A549 (cell line): Measurements from ENCODE around the gene NFATC3.

Source experiments
- JUN ChIP-seq, 2 experiments: fragments of >200 bp; sonication (Bioruptor Twin); formaldehyde crosslinking; IDR thresholded peaks; 2 replicates in 1 of 2; 3 replicates in 1 of 2; pipeline ENCODE4 v1.6.1; 2016 to 2017
- KDM1A ChIP-seq: fragments of 200-600 bp; sonication (generic); IDR thresholded peaks from 2 replicates; pipeline ENCODE4 v1.6.1; 2016; ENCODE audit warnings: low read depth, mild to moderate bottlenecking
- TF ChIP-seq, protein P1 (sequence below): fragments of >200 bp; sonication (Bioruptor Twin); formaldehyde crosslinking; IDR thresholded peaks from 3 replicates; pipeline ENCODE4 v1.5.1; 2016

DNA sequence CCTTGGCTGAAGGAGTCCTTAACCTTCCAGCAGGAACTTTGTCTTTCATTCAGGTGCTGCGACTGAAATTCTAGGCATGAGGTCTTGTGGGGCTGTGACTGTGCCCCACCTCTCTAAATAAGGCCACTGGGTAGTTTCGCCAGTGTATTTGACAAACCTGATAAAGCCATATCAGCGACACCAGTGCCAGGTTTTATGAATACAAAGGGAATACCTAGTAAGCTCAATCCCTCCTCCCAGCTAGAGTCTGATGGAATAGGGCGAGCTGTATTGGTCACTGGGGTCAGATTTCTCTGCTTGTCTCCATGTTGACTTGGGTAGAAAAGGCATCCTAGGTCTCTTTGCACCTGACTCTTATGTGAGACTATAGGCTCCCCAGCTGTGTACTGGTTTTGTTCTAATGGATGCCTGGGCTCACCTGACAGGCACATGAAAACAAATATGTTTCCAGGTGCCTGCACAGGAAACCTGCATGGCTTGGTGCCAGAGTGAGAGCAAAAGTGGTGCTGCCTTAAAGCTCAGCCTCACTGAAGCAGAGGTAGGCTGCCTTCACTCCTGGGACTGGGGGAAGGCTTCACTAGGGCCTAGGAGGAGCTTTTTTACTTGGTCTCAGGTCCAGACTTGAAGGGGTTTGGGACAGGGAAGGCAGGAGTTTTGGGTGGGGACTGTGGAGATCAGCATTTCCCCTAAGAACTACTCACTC is 187.5 kb downstream of the NFATC3 start:
- TF ChIP-seq, protein P1, sequence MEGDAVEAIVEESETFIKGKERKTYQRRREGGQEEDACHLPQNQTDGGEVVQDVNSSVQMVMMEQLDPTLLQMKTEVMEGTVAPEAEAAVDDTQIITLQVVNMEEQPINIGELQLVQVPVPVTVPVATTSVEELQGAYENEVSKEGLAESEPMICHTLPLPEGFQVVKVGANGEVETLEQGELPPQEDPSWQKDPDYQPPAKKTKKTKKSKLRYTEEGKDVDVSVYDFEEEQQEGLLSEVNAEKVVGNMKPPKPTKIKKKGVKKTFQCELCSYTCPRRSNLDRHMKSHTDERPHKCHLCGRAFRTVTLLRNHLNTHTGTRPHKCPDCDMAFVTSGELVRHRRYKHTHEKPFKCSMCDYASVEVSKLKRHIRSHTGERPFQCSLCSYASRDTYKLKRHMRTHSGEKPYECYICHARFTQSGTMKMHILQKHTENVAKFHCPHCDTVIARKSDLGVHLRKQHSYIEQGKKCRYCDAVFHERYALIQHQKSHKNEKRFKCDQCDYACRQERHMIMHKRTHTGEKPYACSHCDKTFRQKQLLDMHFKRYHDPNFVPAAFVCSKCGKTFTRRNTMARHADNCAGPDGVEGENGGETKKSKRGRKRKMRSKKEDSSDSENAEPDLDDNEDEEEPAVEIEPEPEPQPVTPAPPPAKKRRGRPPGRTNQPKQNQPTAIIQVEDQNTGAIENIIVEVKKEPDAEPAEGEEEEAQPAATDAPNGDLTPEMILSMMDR: no peak
- TF ChIP-seq JUN (IDR thresholded peaks at IDR 0.05) (no peak), KDM1A (no peak)
